Fibroblast of lung (primary cell): ENCODE results near the gene AMBN.

Source experiments
- CTCF ChIP-seq, 2 donors: IDR thresholded peaks in 1 of 2; conservative IDR thresholded peaks in 1 of 2; 1 replicate in 1 of 2; 2 replicates in 1 of 2; pipeline ENCODE4 v1.5.1; 2011 to 2012; ENCODE audit warnings: low read length in 2 of 2, control low read depth in 1 of 2, inconsistent platforms in 1 of 2, low read depth in 1 of 2, mild to moderate bottlenecking in 1 of 2
- EZH2 ChIP-seq: IDR thresholded peaks from 2 replicates; pipeline ENCODE4 v1.5.1; 2012; ENCODE audit warnings: low read length, control low read depth, mild to moderate bottlenecking; ENCODE audit errors: missing control alignments

DNA sequence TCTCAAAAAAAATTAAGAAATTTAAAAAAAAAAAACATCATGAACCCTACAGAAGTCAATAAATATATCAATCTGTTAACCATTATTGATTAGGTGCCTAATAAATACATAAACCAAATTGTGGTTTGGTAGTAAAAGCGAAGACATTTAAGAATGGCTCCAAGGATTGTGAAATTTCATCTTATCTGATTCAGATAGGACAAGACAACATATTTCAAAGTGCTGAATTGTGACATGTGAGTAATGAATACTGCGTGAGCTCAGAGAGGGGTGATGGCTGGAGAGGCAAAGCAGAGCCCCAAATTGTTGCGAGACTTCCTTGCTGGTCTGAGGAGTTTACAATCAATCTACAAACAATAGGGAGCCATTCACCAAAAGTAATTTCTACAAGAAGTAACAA, 8.2 kb downstream of the AMBN start:
- TF ChIP-seq CTCF (conservative IDR thresholded peaks at IDR 0.05 in 1 of 2, IDR thresholded peaks at IDR 0.05 in 1 of 2; ENCODE audit: low read depth in 1 of 2, low read length in 2 of 2) (no peak), EZH2 (no peak)
